Measurements from ENCODE around the gene NFKBIE.

Gene NFKBIE

DNA sequence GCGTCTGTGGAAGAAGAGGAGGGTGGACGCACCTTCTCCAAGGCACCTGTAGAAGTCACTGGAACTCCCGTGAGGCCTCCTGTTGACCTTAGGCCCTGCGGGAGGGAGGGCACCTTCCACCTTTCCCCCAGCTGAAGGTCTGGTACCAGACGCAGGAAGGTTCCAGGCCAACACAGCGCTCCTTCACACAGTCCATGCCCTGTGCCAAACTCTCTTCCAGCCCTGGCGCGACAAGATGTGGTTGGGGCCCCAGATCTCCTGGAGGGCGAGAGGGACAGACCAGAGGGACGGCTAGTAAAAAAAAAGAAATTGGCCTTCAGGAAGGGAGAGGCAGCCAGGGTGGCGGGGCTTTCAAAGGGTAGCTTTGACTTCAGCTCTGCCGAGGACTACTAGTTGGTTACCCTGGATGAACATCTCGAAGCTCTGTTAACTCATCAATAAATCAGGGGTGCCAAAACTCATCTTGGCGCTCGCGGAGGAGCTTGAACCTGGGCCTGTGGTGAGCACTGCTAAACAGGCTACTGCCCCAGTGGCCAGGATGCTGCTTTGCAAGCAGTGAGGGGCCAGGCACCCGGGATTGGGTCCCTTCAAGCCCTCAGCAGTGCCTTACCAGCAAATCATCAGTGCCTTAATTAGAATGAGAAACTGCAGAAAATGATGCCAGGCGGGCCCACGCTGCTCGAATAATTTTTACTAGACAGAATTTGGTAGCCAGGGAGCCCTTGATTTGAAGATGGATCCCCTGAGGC is 32.9 kb upstream of the NFKBIE start:
- no peak for TF ChIP-seq CTCF (IDR thresholded peaks at IDR 0.05; ENCODE audit: low read depth, low read length)
- DNase-seq (ENCODE audit: low read depth, low spot score), result no peak
- no peak overlapping the region for H3K4me3 ChIP-seq (ENCODE audit: low read depth, low read length)
- in situ Hi-C loops (cut with HindIII; ENCODE audit: low sequenced_read_pairs), result no loop called here

DNA sequence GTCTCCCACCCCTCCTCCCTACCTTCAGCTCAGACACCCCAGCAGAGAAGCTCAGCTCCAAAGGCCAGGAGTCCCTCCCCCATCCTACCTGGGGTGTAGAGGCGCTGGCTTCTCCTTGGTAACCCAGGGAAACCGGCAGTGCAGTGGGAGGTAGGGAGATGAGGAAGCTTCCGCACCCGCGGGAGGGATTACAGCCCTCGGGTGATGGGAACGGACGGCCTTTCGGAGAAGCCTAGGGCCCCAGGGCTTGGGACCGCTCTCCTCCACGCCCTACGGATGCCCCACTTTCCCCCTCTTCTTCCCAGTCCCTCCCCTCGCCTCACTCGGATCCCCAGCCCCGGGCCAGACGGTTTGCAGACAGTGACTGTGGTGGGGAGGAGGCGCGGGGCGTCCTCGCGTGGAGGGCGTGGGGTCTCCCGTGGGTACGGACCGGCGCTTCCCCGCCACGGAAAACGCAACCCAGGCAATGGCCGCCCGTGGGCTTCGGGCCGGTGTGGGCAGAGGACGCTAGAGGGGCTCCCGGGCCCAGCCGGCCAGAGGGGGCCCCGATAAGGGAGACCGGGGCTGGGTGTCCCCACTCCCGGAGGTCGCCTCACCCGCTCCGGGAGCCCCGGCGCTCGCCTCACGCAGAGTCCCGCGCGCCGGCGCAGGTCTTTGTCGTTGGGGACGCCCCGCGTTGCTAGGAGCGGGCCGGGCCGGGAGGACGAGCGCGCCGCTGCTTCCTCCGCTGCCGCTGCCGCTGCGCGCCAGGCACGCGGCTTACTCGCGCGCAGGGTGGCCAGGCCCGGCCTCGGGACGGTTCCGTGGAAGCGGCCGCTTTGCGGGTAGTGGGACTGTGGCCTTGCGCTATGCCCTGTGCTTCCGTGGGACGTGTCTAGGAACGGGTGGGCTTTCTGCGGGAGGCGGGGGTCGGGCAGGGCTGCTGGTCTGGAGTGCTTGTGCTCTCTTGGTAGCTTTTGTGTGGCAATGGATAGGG is 32.0 kb upstream of the NFKBIE start:
- DNase-seq (ENCODE audit: low read depth, low spot score), result peak; percentile 12
- in situ Hi-C loops (cut with HindIII; ENCODE audit: low sequenced_read_pairs), result no loop called here
- no peak for TF ChIP-seq CTCF (IDR thresholded peaks at IDR 0.05; ENCODE audit: low read depth, low read length)
- peak overlapping the region; percentile 27 for H3K4me3 ChIP-seq (ENCODE audit: low read depth, low read length)

- DNase-seq (ENCODE audit: low read depth, low spot score), result no peak
- H3K4me3 ChIP-seq (ENCODE audit: low read depth, low read length), result no peak overlapping the region
- in situ Hi-C loops (cut with HindIII; ENCODE audit: low sequenced_read_pairs), result no loop called here
- no peak for TF ChIP-seq CTCF (IDR thresholded peaks at IDR 0.05; ENCODE audit: low read depth, low read length)
Observed at GRCh38 chr6:44294832-44295791, 29.8 kb upstream of the NFKBIE start.

DNA sequence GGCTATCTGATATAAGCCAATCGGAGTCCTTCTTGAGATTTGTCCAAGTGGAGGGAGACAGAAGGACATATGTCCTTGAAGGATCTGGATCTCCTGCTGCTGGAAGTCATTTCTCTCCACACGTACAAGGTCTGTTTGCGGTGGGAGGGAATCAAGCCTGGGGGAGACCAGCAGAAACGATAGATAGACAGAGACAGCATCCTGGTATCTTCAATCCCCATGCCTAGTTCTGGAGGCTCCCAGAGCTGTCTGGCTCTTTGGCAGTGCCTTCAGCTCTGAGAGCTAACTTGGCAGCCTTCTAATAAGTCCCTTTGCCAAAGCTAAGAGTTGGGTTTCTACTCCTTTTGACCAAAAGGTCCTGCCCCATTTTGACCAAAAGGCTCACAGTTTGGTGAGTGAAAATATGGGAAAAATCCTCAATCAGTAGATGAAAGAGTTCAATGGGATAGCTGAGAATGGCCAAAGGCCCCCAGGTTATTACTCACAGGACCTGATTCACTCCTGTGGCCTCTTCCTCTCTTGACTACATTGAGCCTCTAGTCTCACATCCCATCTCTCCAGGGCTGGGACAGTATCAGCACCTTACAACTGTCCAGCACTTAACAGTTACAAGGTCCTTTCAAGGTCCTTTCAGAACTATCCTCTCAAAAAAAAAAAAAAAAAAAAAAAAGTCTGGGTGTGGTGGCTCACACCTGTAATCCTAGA is 27.5 kb upstream of the NFKBIE start:
- no peak for TF ChIP-seq CTCF (IDR thresholded peaks at IDR 0.05; ENCODE audit: low read depth, low read length)
- DNase-seq (ENCODE audit: low read depth, low spot score), result no peak
- no peak overlapping the region for H3K4me3 ChIP-seq (ENCODE audit: low read depth, low read length)
- in situ Hi-C loops (cut with HindIII; ENCODE audit: low sequenced_read_pairs), result no loop called here

- in situ Hi-C loops (cut with HindIII; ENCODE audit: low sequenced_read_pairs), result no loop called here
- DNase-seq (ENCODE audit: low read depth, low spot score), result no peak
- TF ChIP-seq CTCF (IDR thresholded peaks at IDR 0.05; ENCODE audit: low read depth, low read length), result no peak
- H3K4me3 ChIP-seq (ENCODE audit: low read depth, low read length), result no peak overlapping the region
Observed at GRCh38 chr6:44291841-44292240, 26.5 kb upstream of the NFKBIE start.
